Heart left ventricle (tissue), 16 donors: ENCODE data around the gene ALOXE3. TPM values are rescaled to one million over a fixed set of nuclear protein-coding genes. Genes with fewer than 3 reads are reported as not detected.

ENCODE experiments used
- ATAC-seq, 4 donors: fragments of 200-7000 bp; cut with Tn5 transposase; one replicate each; pipeline ENCODE4 v1.9.1; 2020 to 2022; ENCODE audit warnings: moderate library complexity in 4 of 4, mild to moderate bottlenecking in 3 of 4, moderate number of reproducible peaks in 1 of 4
- DNase-seq, 5 donors: peaks; one replicate each; pipeline ENCODE4 v3.0.0-alpha.2; 2020
- H3K27ac ChIP-seq, 12 donors: fragments of 200-600 bp; sonication (generic) in 4 of 12; one replicate each; pipeline versions ENCODE4 v1.5.0 to v1.8.0; 2016 to 2022; ENCODE audit warnings: mild to moderate bottlenecking in 2 of 12
- H3K27me3 ChIP-seq, 9 donors: fragments of 200-600 bp; sonication (generic) in 2 of 9; one replicate each; pipeline versions ENCODE4 v1.5.1 to v1.8.0; 2016 to 2022; ENCODE audit warnings: mild to moderate bottlenecking in 3 of 9
- H3K36me3 ChIP-seq, 9 donors: fragments of 200-600 bp; sonication (generic) in 2 of 9; one replicate each; pipeline versions ENCODE4 v1.5.0 to v1.8.0; 2018 to 2022; ENCODE audit warnings: mild to moderate bottlenecking in 2 of 9
- H3K4me1 ChIP-seq, 12 donors: fragments of 200-600 bp; sonication (generic) in 4 of 12; one replicate each; pipeline versions ENCODE4 v1.5.0 to v1.8.0; 2016 to 2022; ENCODE audit warnings: mild to moderate bottlenecking in 3 of 12
- H3K4me3 ChIP-seq, 12 donors: fragments of 200-600 bp; sonication (generic) in 4 of 12; one replicate each; pipeline versions ENCODE4 v1.5.0 to v1.8.0; 2017 to 2022; ENCODE audit warnings: mild to moderate bottlenecking in 9 of 12, moderate library complexity in 4 of 12
- H3K9me3 ChIP-seq, 12 donors: fragments of 200-600 bp; sonication (generic) in 4 of 12; one replicate each; pipeline versions ENCODE4 v1.5.0 to v1.8.0; 2016 to 2022; ENCODE audit warnings: mild to moderate bottlenecking in 1 of 12
- POLR2A ChIP-seq, 2 donors: fragments of 450-650 bp; IDR thresholded peaks; one replicate each; pipeline ENCODE4 v1.6.1; 2017; ENCODE audit warnings: antibody characterized with exemption in 2 of 2, mild to moderate bottlenecking in 2 of 2, moderate library complexity in 2 of 2
- WGBS, 4 donors: extraction: QIAGEN DNeasy Blood & Tissue Kit in 2 of 4; methylation state at CpG; one replicate each; pipeline versions ENCODE4 v1.1.5 to v1.1.7; 2013 to 2018; 5-methylcytosine and 5-hydroxymethylcytosine counted together
- intact Hi-C, 10 donors: fragments of 100-400 bp; cut with DNase I; formaldehyde crosslinking; loops; one replicate each; pipeline versions ENCODE4 v1.11.1 to v1.14.2; 2022
- polyA plus RNA-seq, 2 donors: library from polyadenylated mRNA; stranded (reverse); fragments of 200-250 nt; gene quantifications; one replicate each; pipeline ENCODE4 v1.2.3, GENCODE V29; 2013
- total RNA-seq, 9 donors: library from RNA; depleted of rRNA in 2 of 9; stranded (reverse); fragments of >200 nt in 2 of 9; fragmentation: NEBNext Ultra II Directional in 3 of 9; extraction: Animal tissue kit (Norgen Biotek cat#: 25700) in 3 of 9; gene quantifications; one replicate each; pipeline versions ENCODE4 v1.1.0 to v1.2.4, GENCODE V29; 2016 to 2023
- TF ChIP-seq, protein P1 (sequence below), 12 donors: fragments of 200-600 bp; sonication (generic) in 4 of 12; IDR thresholded peaks; one replicate each; pipeline versions ENCODE4 v1.5.0 to v1.8.0; 2018 to 2022; ENCODE audit warnings: antibody characterized with exemption in 12 of 12, mild to moderate bottlenecking in 5 of 12
- donor health status: ischemic (EF 13 %, LVEDD 7.1; RV severe dilation, severe dysfunction).
- donor health status: healthy with polysubstance abuse.
- donor health status: DM: no; HTN: yes; CAD: no.
- donor health status: DM: no; HTN: no; CAD: no.
- donor health status: ischemic (EF 25% LVEDD 6.9; RV normal size, moderate dysfunction).
- donor health status: ischemic (EF 25% LVEDD 5.7; RV mildly dilated, moderate dysfunction).
- donor health status: healthy.
- donor health status: DM: yes; HTN: yes; CAD: no.
- donor health status: ischemic (EF 35%, LVEDD 5.7; RV mildly dilated, moderate dysfunction).
- donor health status: nonischemic (EF 11% LVEDD 7.7; RV severe dilation, severe dysfunction).
- donor health status: DM: yes; HTN: yes; CAD: no.
- donor health status: PGD.
- donor health status: ischemic (EF 29% LVEDD 5.4; RV normal size, mild dysfunction).
- donor health status: nonischemic (EF 23%, LVEDD 6.1; RV moderate dilation, normal function).

ALOXE3 gene
- total and polyA plus RNA-seq, 11 donors = 0.12 TPM; not detected in 10

DNA sequence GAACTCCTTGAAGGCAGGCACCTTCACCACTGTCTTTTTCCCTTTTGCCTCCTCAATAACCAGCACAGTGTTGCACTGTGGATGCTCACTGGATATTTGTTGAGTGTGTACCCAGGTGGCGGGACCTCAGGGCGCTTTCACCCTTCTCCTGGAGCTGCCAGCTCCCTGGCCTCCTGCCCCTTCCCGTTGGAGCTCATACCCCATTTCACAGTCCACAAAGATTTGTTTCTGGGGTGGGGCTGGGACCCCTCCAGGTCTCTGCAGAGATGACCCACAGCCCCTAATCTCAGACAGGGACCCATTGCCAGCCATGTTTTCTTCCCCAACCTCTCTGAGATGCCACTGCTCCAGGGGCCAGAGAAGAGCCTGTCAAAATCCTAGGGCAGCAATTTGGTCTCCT lies 43.2 kb downstream of the ALOXE3 start:
- ATAC-seq (no peak), DNase-seq (no peak)
- Histone ChIP-seq H3K4me3 (no peak overlapping the region), H3K4me1 (peaks cover 0 to 33% (median 24%) of the 10 kb centered on the region in 12 donors), H3K27ac (no peak overlapping the region), H3K27me3 (peaks cover 28 to 94% (median 81%) of the 10 kb centered on the region in 9 donors), H3K36me3 (no peaks in the 10 kb centered on the region), H3K9me3 (no peaks in the 10 kb centered on the region)
- 83 to 91% (median 89%) methylated on average over 3 of the region's 3 CpGs for WGBS, 4 donors
- no peak for TF ChIP-seq POLR2A (IDR thresholded peaks at IDR 0.05)
- TF ChIP-seq, protein P1, sequence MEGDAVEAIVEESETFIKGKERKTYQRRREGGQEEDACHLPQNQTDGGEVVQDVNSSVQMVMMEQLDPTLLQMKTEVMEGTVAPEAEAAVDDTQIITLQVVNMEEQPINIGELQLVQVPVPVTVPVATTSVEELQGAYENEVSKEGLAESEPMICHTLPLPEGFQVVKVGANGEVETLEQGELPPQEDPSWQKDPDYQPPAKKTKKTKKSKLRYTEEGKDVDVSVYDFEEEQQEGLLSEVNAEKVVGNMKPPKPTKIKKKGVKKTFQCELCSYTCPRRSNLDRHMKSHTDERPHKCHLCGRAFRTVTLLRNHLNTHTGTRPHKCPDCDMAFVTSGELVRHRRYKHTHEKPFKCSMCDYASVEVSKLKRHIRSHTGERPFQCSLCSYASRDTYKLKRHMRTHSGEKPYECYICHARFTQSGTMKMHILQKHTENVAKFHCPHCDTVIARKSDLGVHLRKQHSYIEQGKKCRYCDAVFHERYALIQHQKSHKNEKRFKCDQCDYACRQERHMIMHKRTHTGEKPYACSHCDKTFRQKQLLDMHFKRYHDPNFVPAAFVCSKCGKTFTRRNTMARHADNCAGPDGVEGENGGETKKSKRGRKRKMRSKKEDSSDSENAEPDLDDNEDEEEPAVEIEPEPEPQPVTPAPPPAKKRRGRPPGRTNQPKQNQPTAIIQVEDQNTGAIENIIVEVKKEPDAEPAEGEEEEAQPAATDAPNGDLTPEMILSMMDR (IDR thresholded peaks at IDR 0.05) = no peak
- intact Hi-C loops = no loop called here

GRCh38 chr17:8074554-8074953 lies 43.8 kb downstream of the ALOXE3 start:
- Histone ChIP-seq H3K27ac (no peak overlapping the region), H3K4me3 (no peak overlapping the region), H3K4me1 (peaks cover 0 to 30% (median 20%) of the 10 kb centered on the region in 12 donors), H3K9me3 (no peaks in the 10 kb centered on the region), H3K27me3 (peaks cover 28 to 91% (median 79%) of the 10 kb centered on the region in 9 donors), H3K36me3 (no peaks in the 10 kb centered on the region)
- DNase-seq (no peak), ATAC-seq (no peak)
- WGBS, 4 donors = 43 to 52% (median 48%) methylated on average over 7 of the region's 7 CpGs
- intact Hi-C loops = loop anchor here in 3 of 10 donors (5.0 kb wide), 2 partner anchors 33 to 228 kb away; no protein-coding TSS in a partner anchor
- TF ChIP-seq, protein P1 (IDR thresholded peaks at IDR 0.05) = no peak
- TF ChIP-seq POLR2A (IDR thresholded peaks at IDR 0.05) = no peak

- DNase-seq (peak; percentile 57 to 87 (median 66)), ATAC-seq (peak in 3 of 4 donors; percentile 55 to 79 (median 78))
- Histone ChIP-seq H3K36me3 (no peaks in the 10 kb centered on the region), H3K9me3 (no peaks in the 10 kb centered on the region), H3K4me3 (peak overlapping the region in 2 of 12 donors; percentile 6 to 34), H3K27me3 (peaks cover 28 to 84% (median 72%) of the 10 kb centered on the region in 9 donors), H3K27ac (no peak overlapping the region), H3K4me1 (peaks cover 0 to 31% (median 16%) of the 10 kb centered on the region in 12 donors)
- TF ChIP-seq, protein P1 (IDR thresholded peaks at IDR 0.05) = peak; percentile 71 to 97 (median 88)
- no peak for TF ChIP-seq POLR2A (IDR thresholded peaks at IDR 0.05)
- intact Hi-C loops = loop anchor here in 3 of 10 donors (5.0 kb wide), 2 partner anchors 33 to 228 kb away; no protein-coding TSS in a partner anchor
- WGBS, 4 donors = 4 to 6% (median 5%) methylated on average over 24 to 28 of the region's 28 CpGs
Measured at GRCh38 chr17:8073627-8074484, 44.5 kb downstream of the ALOXE3 start.
